ENCODE results near the gene GPX3. TPM values are rescaled to one million over a fixed set of nuclear protein-coding genes. Genes with fewer than 3 reads are reported as not detected.

The GPX3 gene
- total RNA-seq, 1 experiment from 2014 or later: 20.4 TPM

DNA sequence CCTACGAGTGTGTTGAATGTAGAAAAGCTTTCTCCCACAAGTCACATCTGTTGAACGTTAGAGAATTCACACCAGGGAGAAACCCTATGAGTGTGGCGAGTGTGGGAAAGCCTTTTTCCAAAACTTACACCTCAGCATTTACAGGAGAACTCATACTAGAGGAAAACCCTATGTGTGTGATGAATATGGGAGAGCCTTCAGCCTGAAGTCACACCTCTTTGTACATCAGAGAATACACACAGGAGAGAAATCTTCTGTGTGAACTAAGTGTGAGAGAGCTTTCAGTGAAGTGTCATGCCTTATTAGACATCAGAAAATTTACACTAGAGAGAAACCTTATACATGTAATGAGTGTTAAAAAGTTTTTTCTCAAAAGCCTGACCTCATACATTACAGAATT, 41.8 kb upstream of the GPX3 start:
- peaks cover 34 to 48% of the 10 kb centered on the region in 2 experiments for H3K9me3 Mint-ChIP-seq
- Histone ChIP-seq H3K18ac (ENCODE audit: insufficient read length, low read depth, low read length) (no peak overlapping the region), H3K79me2 (ENCODE audit: insufficient read depth, low read length) (no peaks in the 10 kb centered on the region), H2AK5ac (ENCODE audit: insufficient read length, low read length) (no peak overlapping the region), H3K27me3 (ENCODE audit: insufficient read depth, low read length) (no peaks in the 10 kb centered on the region), H3K4ac (ENCODE audit: low read depth, low read length) (no peak overlapping the region), H2BK12ac (ENCODE audit: insufficient read length, low read depth, low read length) (no peak overlapping the region), H3K79me1 (ENCODE audit: insufficient read depth, low read depth, low read length, poor library complexity, severe bottlenecking) (no peaks in the 10 kb centered on the region), H3K9me3 (ENCODE audit: control insufficient read depth, low read depth, low read length) (peaks cover 33% of the 10 kb centered on the region), H3K56ac (ENCODE audit: insufficient read length, low read depth, low read length) (no peak overlapping the region), H3K4me2 (ENCODE audit: insufficient read depth, insufficient read length, low read length) (no peak overlapping the region), H3K23me2 (ENCODE audit: insufficient read length, low read depth, low read length, poor library complexity, severe bottlenecking) (no peaks in the 10 kb centered on the region), H4K5ac (ENCODE audit: insufficient read length, low read depth, low read length) (no peak overlapping the region), H2BK120ac (ENCODE audit: low read depth, low read length, poor library complexity, severe bottlenecking) (no peak overlapping the region), H2BK15ac (ENCODE audit: low read depth, low read length) (no peak overlapping the region), H3T11ph (ENCODE audit: low read length) (no peak overlapping the region), H3K14ac (ENCODE audit: insufficient read depth, low read length) (no peak overlapping the region), H2AFZ (ENCODE audit: low read length) (no peak overlapping the region), H4K91ac (ENCODE audit: insufficient read length, low read depth, low read length) (no peak overlapping the region), H3K9ac (ENCODE audit: extremely low read depth, insufficient read length, low read length) (no peak overlapping the region), H2BK20ac (ENCODE audit: low read depth, low read length, poor library complexity, severe bottlenecking) (no peak overlapping the region), H3K23ac (ENCODE audit: insufficient read length, low read depth, low read length) (no peak overlapping the region), H2BK5ac (ENCODE audit: insufficient read length, low read length) (no peak overlapping the region), H3K4me1 (ENCODE audit: insufficient read depth, low read length) (no peaks in the 10 kb centered on the region), H4K8ac (replicated peaks; ENCODE audit: insufficient read length, low read depth, low read length) (no peak overlapping the region), H3K27ac (ENCODE audit: insufficient read length, low read depth, low read length) (no peak overlapping the region), H4K20me1 (ENCODE audit: control insufficient read depth, insufficient read depth, insufficient read length) (no peaks in the 10 kb centered on the region)
- peaks cover 0 to 3% (median 2%) of the 10 kb centered on the region in 3 experiments; a peak in 2 of 7 replicates for H3K36me3 Mint-ChIP-seq (ENCODE audit: insufficient read depth in 1 of 3, low read depth in 3 of 3)
- TF ChIP-seq, protein P1, sequence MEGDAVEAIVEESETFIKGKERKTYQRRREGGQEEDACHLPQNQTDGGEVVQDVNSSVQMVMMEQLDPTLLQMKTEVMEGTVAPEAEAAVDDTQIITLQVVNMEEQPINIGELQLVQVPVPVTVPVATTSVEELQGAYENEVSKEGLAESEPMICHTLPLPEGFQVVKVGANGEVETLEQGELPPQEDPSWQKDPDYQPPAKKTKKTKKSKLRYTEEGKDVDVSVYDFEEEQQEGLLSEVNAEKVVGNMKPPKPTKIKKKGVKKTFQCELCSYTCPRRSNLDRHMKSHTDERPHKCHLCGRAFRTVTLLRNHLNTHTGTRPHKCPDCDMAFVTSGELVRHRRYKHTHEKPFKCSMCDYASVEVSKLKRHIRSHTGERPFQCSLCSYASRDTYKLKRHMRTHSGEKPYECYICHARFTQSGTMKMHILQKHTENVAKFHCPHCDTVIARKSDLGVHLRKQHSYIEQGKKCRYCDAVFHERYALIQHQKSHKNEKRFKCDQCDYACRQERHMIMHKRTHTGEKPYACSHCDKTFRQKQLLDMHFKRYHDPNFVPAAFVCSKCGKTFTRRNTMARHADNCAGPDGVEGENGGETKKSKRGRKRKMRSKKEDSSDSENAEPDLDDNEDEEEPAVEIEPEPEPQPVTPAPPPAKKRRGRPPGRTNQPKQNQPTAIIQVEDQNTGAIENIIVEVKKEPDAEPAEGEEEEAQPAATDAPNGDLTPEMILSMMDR (conservative IDR thresholded peaks at IDR 0.05): no peak
- no peak for DNase-seq
- H3K4me1 Mint-ChIP-seq: no peaks in the 10 kb centered on the region
- no peak overlapping the region for H3K27ac Mint-ChIP-seq
- H3K4me3 Mint-ChIP-seq: no peak overlapping the region
- WGBS (ENCODE audit: extremely low coverage, insufficient read length, low lambda C conversion rate): no CpG with 5 or more reads among the region's 3 CpGs
- H3K27me3 Mint-ChIP-seq (ENCODE audit: low read depth): 0 out of 2 replicates have a peak, but pooled peaks cover 2% of the 10 kb centered on the region

Measured in H9 (cell line).